Measurements from ENCODE around the gene DPP6.
"Not testable (repeated sequence)": the region's sequence is repeated elsewhere in the genome, so short reads cannot be mapped to it uniquely, and the experiment has no call there.

DPP6 gene

GRCh38 chr7:154148791-154149516 lies 96.8 kb downstream of the DPP6 start:
- DNase-seq (ENCODE audit: low read depth) = not testable (repeated sequence)

GRCh38 chr7:154150656-154151055 lies 98.5 kb downstream of the DPP6 start:
- not testable (repeated sequence) for DNase-seq (ENCODE audit: low read depth)

GRCh38 chr7:154151306-154151705 lies 99.1 kb downstream of the DPP6 start:
- DNase-seq (ENCODE audit: low read depth) = not testable (repeated sequence)

- DNase-seq (ENCODE audit: low read depth) = not testable (repeated sequence)
These were observed 103.7 kb downstream of the DPP6 start for GRCh38 chr7:154155928-154156327.

GRCh38 chr7:154162921-154163320 lies 110.7 kb downstream of the DPP6 start:
- DNase-seq (ENCODE audit: low read depth) = not testable (repeated sequence)

- DNase-seq (ENCODE audit: low read depth) = not testable (repeated sequence)
These were observed 111.4 kb downstream of the DPP6 start for GRCh38 chr7:154163642-154164041.

- no peak for DNase-seq (ENCODE audit: low read depth)
These were observed 114.9 kb downstream of the DPP6 start for GRCh38 chr7:154167051-154167450.

- no peak for DNase-seq (ENCODE audit: low read depth)
These were observed 115.6 kb downstream of the DPP6 start for GRCh38 chr7:154167807-154168206.

- DNase-seq (ENCODE audit: low read depth) = no peak
These were observed 119.2 kb downstream of the DPP6 start for GRCh38 chr7:154171422-154171821.

GRCh38 chr7:154172236-154172635 lies 120.0 kb downstream of the DPP6 start:
- no peak for DNase-seq (ENCODE audit: low read depth)

GRCh38 chr7:154177584-154177983 lies 125.4 kb downstream of the DPP6 start:
- DNase-seq (ENCODE audit: low read depth) = no peak

- DNase-seq (ENCODE audit: low read depth) = no peak
These were observed 126.7 kb downstream of the DPP6 start for GRCh38 chr7:154178895-154179294.

GRCh38 chr7:154183482-154183881 lies 131.3 kb downstream of the DPP6 start:
- DNase-seq (ENCODE audit: low read depth) = no peak

GRCh38 chr7:154183946-154184345 lies 131.7 kb downstream of the DPP6 start:
- DNase-seq (ENCODE audit: low read depth) = no peak

- no peak for DNase-seq (ENCODE audit: low read depth)
These were observed 134.6 kb downstream of the DPP6 start for GRCh38 chr7:154186811-154187210.

GRCh38 chr7:154188330-154188729 lies 136.1 kb downstream of the DPP6 start:
- DNase-seq (ENCODE audit: low read depth) = no peak

- DNase-seq (ENCODE audit: low read depth) = no peak
These were observed 143.1 kb downstream of the DPP6 start for GRCh38 chr7:154195266-154195665.

GRCh38 chr7:154198481-154198880 lies 146.3 kb downstream of the DPP6 start:
- DNase-seq (ENCODE audit: low read depth) = no peak

GRCh38 chr7:154200241-154200640 lies 148.0 kb downstream of the DPP6 start:
- no peak for DNase-seq (ENCODE audit: low read depth)

- no peak for DNase-seq (ENCODE audit: low read depth)
These were observed 149.8 kb downstream of the DPP6 start for GRCh38 chr7:154202002-154202401.

GRCh38 chr7:154204046-154204445 lies 151.8 kb downstream of the DPP6 start:
- DNase-seq (ENCODE audit: low read depth) = no peak

GRCh38 chr7:154212861-154213260 lies 160.7 kb downstream of the DPP6 start:
- DNase-seq (ENCODE audit: low read depth) = no peak

GRCh38 chr7:154217688-154218340 lies 165.6 kb downstream of the DPP6 start:
- no peak for DNase-seq (ENCODE audit: low read depth)

GRCh38 chr7:154231732-154232131 lies 179.5 kb downstream of the DPP6 start:
- no peak for DNase-seq (ENCODE audit: low read depth)
